ENCODE results near the gene AOPEP. TPM values are rescaled to one million over a fixed set of nuclear protein-coding genes. Genes with fewer than 3 reads are reported as not detected.

Gene AOPEP
- total RNA-seq, 4 donors from 2014 or later: 126 to 216 (median 136) TPM

DNA sequence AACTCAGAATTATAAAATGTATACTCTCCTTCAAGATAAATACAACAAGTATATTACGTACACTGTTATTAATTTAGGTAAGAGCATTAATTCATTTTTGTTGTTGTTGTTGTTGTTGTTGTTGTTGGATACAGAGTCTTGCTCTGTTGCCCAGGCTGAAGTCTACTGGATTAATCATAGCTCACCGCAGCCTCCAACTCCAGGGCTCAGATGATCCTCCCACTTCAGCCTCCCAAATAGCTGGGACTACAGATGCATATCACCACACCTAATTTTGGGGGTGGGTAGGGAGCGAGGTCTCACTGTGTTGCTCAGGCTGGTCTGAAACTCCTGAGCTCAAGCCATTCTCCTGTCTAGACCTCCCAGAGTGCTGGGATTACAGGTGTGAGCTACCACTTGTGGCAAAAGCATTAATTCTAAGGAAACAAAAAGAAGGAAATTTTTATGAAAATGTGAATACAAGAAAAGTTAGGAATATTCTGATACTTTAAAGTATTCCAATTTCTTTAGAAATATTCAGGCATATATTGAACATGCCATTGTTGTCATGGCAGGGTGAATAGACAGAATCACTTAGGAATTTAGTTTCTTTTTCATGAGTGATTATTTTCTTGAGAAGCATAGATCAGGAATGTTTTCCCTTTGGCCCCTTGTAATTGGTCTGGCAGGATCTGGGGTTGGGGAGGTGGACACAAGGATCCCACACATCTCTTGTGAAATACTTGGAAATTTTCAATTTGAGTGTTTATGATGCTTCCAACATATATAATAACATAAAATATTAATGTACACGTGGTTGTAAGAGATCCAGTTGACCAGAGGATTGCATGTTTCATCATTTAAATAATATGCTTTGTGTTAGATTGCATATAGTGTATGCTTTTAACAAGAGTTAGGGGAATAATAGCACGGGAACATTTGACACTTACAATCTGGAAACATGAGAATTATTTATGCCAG lies 327.4 kb downstream of the AOPEP start:
- 85 to 86% methylated on average over 5 of the region's 5 CpGs for WGBS, 2 donors
- Histone ChIP-seq H3K27me3 (no peaks in the 10 kb centered on the region), H3K9me3 (no peaks in the 10 kb centered on the region), H3K4me1 (peaks cover 56 to 68% of the 10 kb centered on the region in 2 donors), H3K27ac (peak overlapping the region in 1 of 3 donors; percentile 4), H3K4me3 (replicated peaks in 1 of 3) (no peak overlapping the region), H3K36me3 (no peaks in the 10 kb centered on the region)
- no peak for DNase-seq
- TF ChIP-seq, protein P1, sequence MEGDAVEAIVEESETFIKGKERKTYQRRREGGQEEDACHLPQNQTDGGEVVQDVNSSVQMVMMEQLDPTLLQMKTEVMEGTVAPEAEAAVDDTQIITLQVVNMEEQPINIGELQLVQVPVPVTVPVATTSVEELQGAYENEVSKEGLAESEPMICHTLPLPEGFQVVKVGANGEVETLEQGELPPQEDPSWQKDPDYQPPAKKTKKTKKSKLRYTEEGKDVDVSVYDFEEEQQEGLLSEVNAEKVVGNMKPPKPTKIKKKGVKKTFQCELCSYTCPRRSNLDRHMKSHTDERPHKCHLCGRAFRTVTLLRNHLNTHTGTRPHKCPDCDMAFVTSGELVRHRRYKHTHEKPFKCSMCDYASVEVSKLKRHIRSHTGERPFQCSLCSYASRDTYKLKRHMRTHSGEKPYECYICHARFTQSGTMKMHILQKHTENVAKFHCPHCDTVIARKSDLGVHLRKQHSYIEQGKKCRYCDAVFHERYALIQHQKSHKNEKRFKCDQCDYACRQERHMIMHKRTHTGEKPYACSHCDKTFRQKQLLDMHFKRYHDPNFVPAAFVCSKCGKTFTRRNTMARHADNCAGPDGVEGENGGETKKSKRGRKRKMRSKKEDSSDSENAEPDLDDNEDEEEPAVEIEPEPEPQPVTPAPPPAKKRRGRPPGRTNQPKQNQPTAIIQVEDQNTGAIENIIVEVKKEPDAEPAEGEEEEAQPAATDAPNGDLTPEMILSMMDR (IDR thresholded peaks at IDR 0.05): no peak
- TF ChIP-seq POLR2A (IDR thresholded peaks at IDR 0.05): no peak
- intact Hi-C loops (cut with DNase I): no loop called here

DNA sequence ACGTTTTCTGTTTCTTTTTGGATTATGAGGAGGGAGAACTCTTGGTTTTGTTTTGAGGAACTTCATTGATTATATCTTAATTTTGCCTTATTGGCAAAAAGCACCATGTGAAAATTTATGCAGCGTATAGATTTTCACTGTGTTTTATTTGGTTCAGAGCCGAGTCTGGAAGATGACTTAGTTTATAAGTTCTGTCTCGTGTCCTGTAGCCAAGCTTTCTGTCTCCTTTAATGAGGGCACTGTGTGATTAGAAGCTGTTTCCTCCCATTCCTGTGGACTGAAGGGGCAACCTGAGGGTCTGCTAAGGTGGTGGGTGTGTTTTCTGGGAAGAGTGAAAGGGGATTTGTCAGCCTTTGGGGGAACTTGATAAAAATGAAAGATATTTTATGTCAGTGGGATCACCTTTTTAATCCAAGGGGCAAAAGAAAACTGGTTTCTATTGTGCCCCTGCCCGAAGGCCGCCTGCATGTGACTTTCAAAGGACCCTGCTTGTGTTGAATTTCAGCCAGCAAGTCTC lies 328.9 kb downstream of the AOPEP start:
- H3K4me1 ChIP-seq: peaks cover 46 to 68% of the 10 kb centered on the region in 2 donors
- intact Hi-C loops (cut with DNase I): no loop called here

DNA sequence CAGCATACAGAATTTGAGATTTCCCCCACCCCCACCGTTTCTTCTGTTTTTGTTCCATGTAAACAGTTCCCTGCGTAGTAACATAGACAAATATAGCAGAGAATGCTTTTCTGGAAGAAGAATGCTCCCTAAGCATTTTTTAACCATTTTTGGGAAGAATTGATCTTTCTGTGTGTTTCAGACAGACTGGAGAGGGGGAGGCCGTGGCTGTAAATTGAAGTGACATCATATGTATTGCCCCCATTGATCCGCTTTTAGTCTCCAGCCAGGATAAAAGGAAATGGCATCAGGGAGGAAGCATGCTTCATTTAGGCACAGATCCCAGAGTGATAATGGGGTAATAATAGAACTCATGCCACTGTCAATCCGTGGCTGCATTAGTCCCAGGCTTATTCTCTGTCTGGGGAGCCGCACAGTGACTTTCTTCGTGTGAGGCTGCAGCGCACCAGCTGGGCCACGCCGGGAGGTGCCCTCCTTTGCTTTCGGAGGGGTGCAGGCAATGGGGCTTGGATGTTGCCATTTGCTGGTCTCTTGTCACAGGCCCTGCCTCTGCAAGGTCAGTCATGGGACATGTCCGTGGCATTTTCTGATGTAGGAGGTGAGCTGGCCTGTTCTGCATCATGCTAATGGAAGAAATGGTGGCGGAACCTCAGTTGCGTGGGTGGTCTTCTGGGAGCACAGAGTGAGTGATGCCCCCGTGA lies 329.5 kb downstream of the AOPEP start:
- H3K9me3 ChIP-seq: no peaks in the 10 kb centered on the region
- 63 to 69% methylated on average over 15 of the region's 15 CpGs for WGBS, 2 donors
- intact Hi-C loops (cut with DNase I): no loop called here
- no peak overlapping the region for H3K4me3 ChIP-seq (replicated peaks in 1 of 3)
- peaks cover 41 to 70% of the 10 kb centered on the region in 2 donors for H3K4me1 ChIP-seq
- H3K27ac ChIP-seq: peak overlapping the region in 2 of 3 donors; percentile 60 to 88
- no peak for DNase-seq
- no peaks in the 10 kb centered on the region for H3K27me3 ChIP-seq
- no peak for TF ChIP-seq POLR2A (IDR thresholded peaks at IDR 0.05)
- TF ChIP-seq, protein P1 (IDR thresholded peaks at IDR 0.05): no peak
- no peaks in the 10 kb centered on the region for H3K36me3 ChIP-seq

More for the DNA sequence above, 328.9 kb downstream of the AOPEP start:
- 13 to 25% methylated on average over 6 of the region's 6 CpGs for WGBS, 2 donors
- no peak for DNase-seq
- no peaks in the 10 kb centered on the region for H3K27me3 ChIP-seq
- no peaks in the 10 kb centered on the region for H3K36me3 ChIP-seq
- no peaks in the 10 kb centered on the region for H3K9me3 ChIP-seq
- TF ChIP-seq, protein P1 (IDR thresholded peaks at IDR 0.05): no peak
- TF ChIP-seq POLR2A (IDR thresholded peaks at IDR 0.05): no peak
- no peak overlapping the region for H3K4me3 ChIP-seq (replicated peaks in 1 of 3)
- peak overlapping the region in 2 of 3 donors; percentile 60 to 88 for H3K27ac ChIP-seq

DNA sequence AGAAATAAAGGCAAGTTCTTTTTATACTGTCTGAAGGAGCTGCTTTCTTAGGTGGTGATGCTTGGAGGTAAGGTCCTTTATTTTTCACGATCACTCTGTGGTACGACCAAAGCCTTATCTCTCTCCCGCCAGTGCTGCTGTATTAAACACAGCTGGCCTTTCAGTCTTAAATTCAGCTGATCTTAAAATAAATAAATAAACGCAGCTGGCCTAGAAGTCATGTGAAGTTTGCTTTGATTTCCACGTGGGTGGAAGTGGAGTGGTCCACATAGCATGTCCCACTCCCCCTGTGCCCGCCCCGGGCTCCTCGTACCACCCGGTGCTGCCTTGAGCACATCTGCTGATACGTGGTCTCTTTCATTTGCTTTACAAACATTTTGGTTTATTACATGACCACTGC lies 330.6 kb downstream of the AOPEP start:
- H3K27me3 ChIP-seq: no peaks in the 10 kb centered on the region
- no peak for TF ChIP-seq POLR2A (IDR thresholded peaks at IDR 0.05)
- TF ChIP-seq, protein P1 (IDR thresholded peaks at IDR 0.05): no peak
- intact Hi-C loops (cut with DNase I): no loop called here
- H3K4me3 ChIP-seq (replicated peaks in 1 of 3): no peak overlapping the region
- H3K4me1 ChIP-seq: peaks cover 41 to 70% of the 10 kb centered on the region in 2 donors
- H3K36me3 ChIP-seq: peaks cover 0 to 6% of the 10 kb centered on the region in 2 donors
- 50 to 54% methylated on average over 10 of the region's 10 CpGs for WGBS, 2 donors
- peak overlapping the region in 1 of 3 donors; percentile 88 for H3K27ac ChIP-seq
- DNase-seq: no peak
- no peaks in the 10 kb centered on the region for H3K9me3 ChIP-seq

All from thyroid gland (tissue), 4 donors.